HepG2 (cell line): ENCODE data around the gene GATA1. TPM values are rescaled to one million over a fixed set of nuclear protein-coding genes. Genes with fewer than 3 reads are reported as not detected.
A peak's percentile ranks its signal among the peaks of the same experiment; 100 is the strongest.

Experiments
- BCL3 ChIP-seq: sonication (generic); formaldehyde crosslinking; IDR thresholded peaks from 2 replicates; pipeline ENCODE4 v1.5.1; 2020; ENCODE audit warnings: mild to moderate bottlenecking, missing genetic modification reagents, moderate library complexity
- ETV5 ChIP-seq: IDR thresholded peaks from 2 replicates; pipeline ENCODE4 v1.6.1; 2018; ENCODE audit warnings: missing biosample characterization, missing genetic modification reagents, inconsistent platforms, borderline replicate concordance
- FOXJ3 ChIP-seq: sonication (generic); formaldehyde crosslinking; IDR thresholded peaks from 2 replicates; pipeline ENCODE4 v1.4.0; 2020; ENCODE audit warnings: missing genetic modification reagents, mild to moderate bottlenecking, borderline replicate concordance
- FOXO1 ChIP-seq: sonication (generic); formaldehyde crosslinking; IDR thresholded peaks from 2 replicates; pipeline ENCODE4 v1.4.0; 2020; ENCODE audit warnings: missing genetic modification reagents
- NR2C2 ChIP-seq: sonication (generic); formaldehyde crosslinking; IDR thresholded peaks from 2 replicates; pipeline ENCODE4 v1.4.0; 2020; ENCODE audit warnings: missing genetic modification reagents, mild to moderate bottlenecking, moderate library complexity, borderline replicate concordance
- PRDM10 ChIP-seq: sonication (generic); formaldehyde crosslinking; IDR thresholded peaks from 2 replicates; pipeline ENCODE4 v1.4.0; 2020; ENCODE audit warnings: low read depth, missing genetic modification reagents
- SAP130 ChIP-seq: IDR thresholded peaks from 2 replicates; pipeline ENCODE4 v1.6.1; 2016; ENCODE audit warnings: low read depth
- TFAP4 ChIP-seq: sonication (generic); IDR thresholded peaks from 2 replicates; pipeline ENCODE4 v1.6.1; 2016; ENCODE audit warnings: low read depth, borderline replicate concordance
- ZBED4 ChIP-seq: sonication (generic); formaldehyde crosslinking; IDR thresholded peaks from 2 replicates; pipeline ENCODE4 v1.4.0; 2020; ENCODE audit warnings: missing genetic modification reagents, borderline replicate concordance
- ZKSCAN1 ChIP-seq: fragments of 150-350 bp; IDR thresholded peaks from 2 replicates; pipeline ENCODE4 v1.6.1; 2014; ENCODE audit warnings: low read length
- ZKSCAN5 ChIP-seq: sonication (generic); formaldehyde crosslinking; IDR thresholded peaks from 2 replicates; pipeline ENCODE4 v1.5.1; 2020; ENCODE audit warnings: mild to moderate bottlenecking, missing genetic modification reagents
- ZNF713 ChIP-seq: sonication (generic); formaldehyde crosslinking; IDR thresholded peaks from 2 replicates; pipeline ENCODE4 v1.4.0; 2020; ENCODE audit warnings: mild to moderate bottlenecking, missing genetic modification reagents
- ZNF850 ChIP-seq: sonication (generic); formaldehyde crosslinking; conservative IDR thresholded peaks from 2 replicates; pipeline ENCODE4 v1.9.0; 2021; ENCODE audit warnings: mild to moderate bottlenecking, missing genetic modification reagents
- ZXDC ChIP-seq: sonication (generic); formaldehyde crosslinking; IDR thresholded peaks from 2 replicates; pipeline ENCODE4 v1.5.0; 2020; ENCODE audit warnings: mild to moderate bottlenecking, missing genetic modification reagents
- polyA plus RNA-seq, 8 experiments: library from polyadenylated mRNA; depleted of rRNA in 3 of 8; stranded (reverse) in 7 of 8; unstranded in 1 of 8; fragments of >200 nt; fragmentation: Illumina TruSeq in 4 of 8; extraction: Trizol in 4 of 8; gene quantifications; 2 replicates each; pipeline versions ENCODE4 v1.2.1 to v1.2.3, GENCODE V29; 2011 to 2016; ENCODE audit warnings: low read depth in 4 of 8, missing spikeins in 1 of 8, mixed read lengths in 1 of 8; ENCODE audit not compliant: insufficient read depth in 1 of 8
- total RNA-seq, 5 experiments: library from RNA; depleted of rRNA; stranded (reverse); fragments of >200 nt; fragmentation: Illumina TruSeq; extraction: Trizol; gene quantifications; 2 replicates each; pipeline ENCODE4 v1.2.3, GENCODE V29; 2016; ENCODE audit warnings: low read depth in 1 of 5

GATA1 gene
- total and polyA plus RNA-seq, 2 of the 13 experiments (the other 11 are each of a cell fraction or from before 2014, with no cell fraction given) = 0.13 TPM; not detected in 1

- TF ChIP-seq ZXDC (no peak), ZNF713 (CRISPR knock-in tag) (no peak), ZNF850 (no peak), NR2C2 (CRISPR knock-in tag) (peak; percentile 99), ZBED4 (no peak), FOXO1 (CRISPR knock-in tag) (no peak), BCL3 (no peak), PRDM10 (CRISPR knock-in tag) (peak; percentile 99), FOXJ3 (no peak), ZKSCAN1 (no peak), TFAP4 (no peak), ZKSCAN5 (CRISPR knock-in tag) (no peak), ETV5 (CRISPR knock-in tag) (no peak), SAP130 (CRISPR knock-in tag) (peak; percentile 39; the same call in 1 of the 2 replicates)
Observed at GRCh38 chrX:48737213-48737938, 49.0 kb upstream of the GATA1 start (continued).
